Stomach (tissue), 4 donors: ENCODE measurements around the gene MTHFSD.

Experiments used
- EP300 ChIP-seq: sonication (generic); formaldehyde crosslinking; IDR thresholded peaks from one replicate; pipeline ENCODE4 v1.6.1; 2017; ENCODE audit warnings: antibody characterized with exemption
- POLR2A ChIP-seq, 4 donors: fragments of 450-650 bp; IDR thresholded peaks; one replicate each; pipeline ENCODE4 v1.6.1; 2016; ENCODE audit warnings: antibody characterized with exemption in 4 of 4, control low read depth in 2 of 4, mild to moderate bottlenecking in 1 of 4, moderate library complexity in 1 of 4
- POLR2AphosphoS5 ChIP-seq, 3 donors: sonication (generic); formaldehyde crosslinking; IDR thresholded peaks; one replicate each; pipeline ENCODE4 v1.6.1; 2016; ENCODE audit warnings: antibody characterized with exemption in 3 of 3
- TF ChIP-seq, protein P1 (sequence below), 7 experiments: fragments of 450-650 bp in 4 of 7; fragments of 200-600 bp in 3 of 7; sonication (generic) in 3 of 7; IDR thresholded peaks; one replicate each; pipeline ENCODE4 v1.5.1; 2016 to 2019; ENCODE audit warnings: antibody characterized with exemption in 7 of 7, control low read depth in 2 of 7, mild to moderate bottlenecking in 1 of 7

DNA sequence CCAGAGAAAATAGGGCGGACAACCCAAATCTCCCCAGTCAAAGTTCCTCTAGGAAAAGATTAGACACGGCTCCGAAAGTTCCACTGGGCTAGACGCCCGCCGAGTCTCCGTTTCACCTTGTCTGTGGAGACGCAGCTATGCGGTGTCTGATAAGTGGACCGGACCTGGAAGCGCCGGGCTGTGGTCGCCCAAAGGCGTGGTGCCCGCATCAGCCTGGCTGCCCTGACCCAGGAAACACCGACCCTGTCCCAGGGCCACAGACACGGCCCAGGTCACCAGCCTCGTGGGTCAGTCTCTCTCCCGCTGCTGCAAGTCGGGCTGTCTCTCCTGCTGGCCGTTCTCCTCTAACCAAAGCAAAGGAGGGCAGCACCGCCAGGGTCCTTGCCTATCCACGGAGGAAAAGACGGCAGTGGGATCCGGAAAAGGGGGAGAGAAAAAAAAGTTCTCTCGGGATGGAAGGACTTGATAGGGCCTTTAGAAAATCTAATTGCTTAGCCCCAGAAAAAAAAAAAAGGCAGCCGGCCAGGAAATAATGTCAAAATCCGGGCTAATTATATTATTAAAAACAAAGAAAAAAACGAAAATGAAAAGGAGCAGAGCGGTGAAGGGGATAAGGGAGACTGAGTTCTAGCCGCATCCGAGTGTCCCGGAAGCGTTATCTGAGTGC is 58.6 kb downstream of the MTHFSD start:
- TF ChIP-seq, protein P1, sequence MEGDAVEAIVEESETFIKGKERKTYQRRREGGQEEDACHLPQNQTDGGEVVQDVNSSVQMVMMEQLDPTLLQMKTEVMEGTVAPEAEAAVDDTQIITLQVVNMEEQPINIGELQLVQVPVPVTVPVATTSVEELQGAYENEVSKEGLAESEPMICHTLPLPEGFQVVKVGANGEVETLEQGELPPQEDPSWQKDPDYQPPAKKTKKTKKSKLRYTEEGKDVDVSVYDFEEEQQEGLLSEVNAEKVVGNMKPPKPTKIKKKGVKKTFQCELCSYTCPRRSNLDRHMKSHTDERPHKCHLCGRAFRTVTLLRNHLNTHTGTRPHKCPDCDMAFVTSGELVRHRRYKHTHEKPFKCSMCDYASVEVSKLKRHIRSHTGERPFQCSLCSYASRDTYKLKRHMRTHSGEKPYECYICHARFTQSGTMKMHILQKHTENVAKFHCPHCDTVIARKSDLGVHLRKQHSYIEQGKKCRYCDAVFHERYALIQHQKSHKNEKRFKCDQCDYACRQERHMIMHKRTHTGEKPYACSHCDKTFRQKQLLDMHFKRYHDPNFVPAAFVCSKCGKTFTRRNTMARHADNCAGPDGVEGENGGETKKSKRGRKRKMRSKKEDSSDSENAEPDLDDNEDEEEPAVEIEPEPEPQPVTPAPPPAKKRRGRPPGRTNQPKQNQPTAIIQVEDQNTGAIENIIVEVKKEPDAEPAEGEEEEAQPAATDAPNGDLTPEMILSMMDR (IDR thresholded peaks at IDR 0.05), result no peak
- no peak for TF ChIP-seq POLR2AphosphoS5 (IDR thresholded peaks at IDR 0.05)
- no peak for TF ChIP-seq EP300
- no peak for TF ChIP-seq POLR2A (IDR thresholded peaks at IDR 0.05)
